Ishikawa (cell line): ENCODE measurements around the gene COMMD2.

Experiments
- CEBPB ChIP-seq: IDR thresholded peaks from 2 replicates; pipeline ENCODE4 v1.6.1; 2012
- CREB1 ChIP-seq: IDR thresholded peaks from 2 replicates; pipeline ENCODE4 v1.6.1; 2012; ENCODE audit warnings: low read depth
- EGR1 ChIP-seq: IDR thresholded peaks from 2 replicates; pipeline ENCODE4 v1.6.1; 2012
- EP300 ChIP-seq: IDR thresholded peaks from 2 replicates; pipeline ENCODE4 v1.6.1; 2012; ENCODE audit warnings: borderline replicate concordance
- FOXM1 ChIP-seq: IDR thresholded peaks from 2 replicates; pipeline ENCODE4 v1.6.1; 2012; ENCODE audit warnings: low read depth, borderline replicate concordance
- NFIC ChIP-seq: IDR thresholded peaks from 2 replicates; pipeline ENCODE4 v1.6.1; 2012
- RAD21 ChIP-seq: IDR thresholded peaks from 2 replicates; pipeline ENCODE4 v1.6.1; 2012; ENCODE audit warnings: low read depth
- TAF1 ChIP-seq: IDR thresholded peaks from 2 replicates; pipeline ENCODE4 v1.6.1; 2012; ENCODE audit warnings: low read depth, mild to moderate bottlenecking
- TCF12 ChIP-seq: IDR thresholded peaks from 2 replicates; pipeline ENCODE4 v1.6.1; 2012; ENCODE audit warnings: low read depth
- TEAD4 ChIP-seq: IDR thresholded peaks from 2 replicates; pipeline ENCODE4 v1.6.1; 2012
- USF1 ChIP-seq: IDR thresholded peaks from 2 replicates; pipeline ENCODE4 v1.6.1; 2012
- YY1 ChIP-seq: IDR thresholded peaks from 2 replicates; pipeline ENCODE4 v1.6.1; 2012; ENCODE audit warnings: low read depth
- ZBTB7A ChIP-seq: IDR thresholded peaks from 2 replicates; pipeline ENCODE4 v1.6.1; 2012; ENCODE audit warnings: low read depth
- TF ChIP-seq, protein P1 (sequence below): IDR thresholded peaks from 2 replicates; pipeline ENCODE4 v1.6.1; 2012; ENCODE audit warnings: low read depth, mild to moderate bottlenecking
- TF ChIP-seq, protein P2 (sequence below): IDR thresholded peaks from 2 replicates; pipeline ENCODE4 v1.6.1; 2012

Gene COMMD2

DNA sequence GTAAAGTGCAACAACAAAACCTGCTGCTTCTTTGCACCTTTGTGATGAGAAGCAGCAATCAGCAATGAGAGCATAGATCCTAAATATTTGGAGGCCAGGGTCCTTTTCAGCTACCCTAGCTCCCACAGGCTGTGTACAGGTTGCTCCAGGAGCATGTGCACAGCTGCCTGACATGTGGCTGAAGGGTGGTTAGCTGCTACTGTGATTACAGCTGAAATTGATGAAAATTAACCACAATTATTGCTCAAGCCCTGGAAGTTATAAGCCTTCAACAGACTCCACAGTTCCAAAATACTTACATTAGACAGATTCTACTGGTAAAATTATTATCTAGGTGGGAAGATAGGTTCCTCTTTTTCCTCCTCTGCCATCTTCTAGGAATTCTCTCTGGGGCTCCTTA lies 28.5 kb downstream of the COMMD2 start:
- no peak for TF ChIP-seq RAD21
- TF ChIP-seq CREB1, result no peak
- TF ChIP-seq TCF12, result no peak
- no peak for TF ChIP-seq ZBTB7A
- no peak for TF ChIP-seq TAF1
- TF ChIP-seq CEBPB, result no peak
- no peak for TF ChIP-seq EGR1
- TF ChIP-seq FOXM1, result no peak
- no peak for TF ChIP-seq EP300
- TF ChIP-seq USF1, result no peak
- TF ChIP-seq TEAD4, result no peak
- TF ChIP-seq, protein P1, sequence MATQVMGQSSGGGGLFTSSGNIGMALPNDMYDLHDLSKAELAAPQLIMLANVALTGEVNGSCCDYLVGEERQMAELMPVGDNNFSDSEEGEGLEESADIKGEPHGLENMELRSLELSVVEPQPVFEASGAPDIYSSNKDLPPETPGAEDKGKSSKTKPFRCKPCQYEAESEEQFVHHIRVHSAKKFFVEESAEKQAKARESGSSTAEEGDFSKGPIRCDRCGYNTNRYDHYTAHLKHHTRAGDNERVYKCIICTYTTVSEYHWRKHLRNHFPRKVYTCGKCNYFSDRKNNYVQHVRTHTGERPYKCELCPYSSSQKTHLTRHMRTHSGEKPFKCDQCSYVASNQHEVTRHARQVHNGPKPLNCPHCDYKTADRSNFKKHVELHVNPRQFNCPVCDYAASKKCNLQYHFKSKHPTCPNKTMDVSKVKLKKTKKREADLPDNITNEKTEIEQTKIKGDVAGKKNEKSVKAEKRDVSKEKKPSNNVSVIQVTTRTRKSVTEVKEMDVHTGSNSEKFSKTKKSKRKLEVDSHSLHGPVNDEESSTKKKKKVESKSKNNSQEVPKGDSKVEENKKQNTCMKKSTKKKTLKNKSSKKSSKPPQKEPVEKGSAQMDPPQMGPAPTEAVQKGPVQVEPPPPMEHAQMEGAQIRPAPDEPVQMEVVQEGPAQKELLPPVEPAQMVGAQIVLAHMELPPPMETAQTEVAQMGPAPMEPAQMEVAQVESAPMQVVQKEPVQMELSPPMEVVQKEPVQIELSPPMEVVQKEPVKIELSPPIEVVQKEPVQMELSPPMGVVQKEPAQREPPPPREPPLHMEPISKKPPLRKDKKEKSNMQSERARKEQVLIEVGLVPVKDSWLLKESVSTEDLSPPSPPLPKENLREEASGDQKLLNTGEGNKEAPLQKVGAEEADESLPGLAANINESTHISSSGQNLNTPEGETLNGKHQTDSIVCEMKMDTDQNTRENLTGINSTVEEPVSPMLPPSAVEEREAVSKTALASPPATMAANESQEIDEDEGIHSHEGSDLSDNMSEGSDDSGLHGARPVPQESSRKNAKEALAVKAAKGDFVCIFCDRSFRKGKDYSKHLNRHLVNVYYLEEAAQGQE, result no peak

GRCh38 chr3:149720918-149721317 lies 31.4 kb downstream of the COMMD2 start:
- TF ChIP-seq EGR1 (no peak), EP300 (no peak), NFIC (no peak), TEAD4 (no peak), FOXM1 (no peak), USF1 (no peak), RAD21 (no peak), TAF1 (no peak), TCF12 (no peak), CREB1 (no peak), YY1 (no peak), ZBTB7A (no peak), CEBPB (no peak)
- TF ChIP-seq, protein P2, sequence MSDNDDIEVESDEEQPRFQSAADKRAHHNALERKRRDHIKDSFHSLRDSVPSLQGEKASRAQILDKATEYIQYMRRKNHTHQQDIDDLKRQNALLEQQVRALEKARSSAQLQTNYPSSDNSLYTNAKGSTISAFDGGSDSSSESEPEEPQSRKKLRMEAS, result no peak
- TF ChIP-seq, protein P1, result no peak

- TF ChIP-seq RAD21 (peak; percentile 78), FOXM1 (no peak), ZBTB7A (no peak), EGR1 (no peak), YY1 (no peak), CEBPB (no peak), USF1 (no peak), TEAD4 (no peak)
- TF ChIP-seq, protein P2, result peak; percentile 28; the same call in 1 of the 2 replicates
These were observed 34.8 kb downstream of the COMMD2 start for GRCh38 chr3:149717391-149718056.

GRCh38 chr3:149716984-149717383 lies 35.3 kb downstream of the COMMD2 start:
- TF ChIP-seq EP300 (no peak), TCF12 (no peak), CREB1 (no peak), TAF1 (no peak), ZBTB7A (no peak), FOXM1 (no peak), NFIC (no peak), YY1 (no peak), TEAD4 (no peak)
- TF ChIP-seq, protein P2, result no peak

DNA sequence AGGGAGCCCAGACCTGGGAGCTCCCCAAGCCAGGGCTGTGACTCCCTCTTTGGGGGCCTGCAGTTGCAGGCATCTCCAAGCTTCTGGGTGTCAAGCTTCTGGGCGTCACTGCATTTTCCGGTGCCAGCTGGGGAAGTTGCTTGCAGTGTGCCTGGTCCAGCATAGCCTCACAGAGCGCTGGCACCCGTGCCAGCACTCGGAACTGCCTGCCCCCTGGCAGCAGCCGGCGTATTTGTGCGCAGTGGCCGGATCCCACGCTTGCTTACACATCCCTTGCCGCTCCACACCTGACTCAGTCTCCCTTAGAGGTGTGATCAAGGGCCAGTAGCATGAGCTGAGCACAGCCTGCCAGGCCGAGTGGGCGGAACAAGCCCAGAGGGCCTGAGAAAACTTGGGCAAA lies 37.0 kb downstream of the COMMD2 start:
- TF ChIP-seq, protein P1, result no peak
- TF ChIP-seq CREB1, result no peak
- no peak for TF ChIP-seq TEAD4
- TF ChIP-seq YY1, result no peak
- TF ChIP-seq, protein P2, result no peak
- no peak for TF ChIP-seq EGR1
- TF ChIP-seq CEBPB, result no peak
- TF ChIP-seq NFIC, result no peak
- TF ChIP-seq USF1, result no peak
- no peak for TF ChIP-seq ZBTB7A
- TF ChIP-seq FOXM1, result no peak
- TF ChIP-seq TAF1, result no peak
- TF ChIP-seq RAD21, result no peak
- no peak for TF ChIP-seq TCF12
- TF ChIP-seq EP300, result no peak
